A549 treated with Mapracorat at 1 μM for 4 hours (cell line): Measurements from ENCODE around the gene ARID3C. TPM values are rescaled to one million over a fixed set of nuclear protein-coding genes. Genes with fewer than 3 reads are reported as not detected.

Source experiments
- total RNA-seq: library from RNA; stranded (reverse); fragments of 200-300 nt; extraction: Qiagen RNA extraction; gene quantifications from 5 replicates; pipeline ENCODE4 v1.2.3, GENCODE V29; 2022

The ARID3C gene
- total RNA-seq, result 0.09 to 0.39 TPM (median 0.17 TPM) in 5 replicates

DNA sequence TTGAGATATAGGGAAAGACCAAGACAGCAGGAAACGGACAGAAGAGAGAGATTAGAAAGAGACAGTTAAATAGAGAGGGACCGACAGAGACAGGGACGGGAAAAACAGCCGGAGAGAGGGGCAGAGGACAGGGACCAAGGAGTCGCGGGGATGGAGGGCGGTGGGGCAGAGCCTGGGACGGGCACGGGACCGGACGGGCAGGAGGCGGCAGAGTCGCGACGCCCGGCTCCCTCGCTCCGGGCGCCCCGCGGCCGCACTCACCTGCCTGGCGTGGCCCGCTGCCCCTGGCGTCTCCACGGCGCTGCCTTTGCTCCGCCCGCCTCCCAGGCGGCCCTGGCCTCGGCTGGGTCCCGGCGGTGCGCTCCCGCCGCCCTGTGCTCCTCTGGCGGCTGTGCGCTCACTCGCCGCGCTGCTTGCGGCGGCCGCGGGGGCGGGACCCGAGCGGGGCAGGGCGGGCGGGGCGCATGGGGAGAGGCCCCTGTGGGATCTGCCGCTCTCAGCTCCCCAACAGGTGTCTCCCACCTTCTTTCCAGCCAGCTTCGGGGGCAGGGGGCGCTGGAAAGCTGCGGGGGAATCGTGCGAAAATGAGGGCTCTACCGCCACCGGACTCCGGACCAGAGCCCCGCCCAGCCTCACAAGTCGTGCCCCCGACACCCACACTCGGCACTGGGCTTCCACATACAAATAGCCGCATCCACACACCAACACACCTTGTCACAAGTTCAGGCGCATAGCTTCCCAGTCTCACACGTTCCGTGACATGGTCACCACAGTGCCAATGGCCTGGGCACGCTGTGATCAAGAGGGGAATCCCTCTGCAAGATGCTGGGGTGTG lies at the start of gene ARID3C:
TSS of gene ARID3C (minus strand) at position 411 of the 835 bp plus-strand sequence. CDS start 1,052 bp downstream, outside the sequence.

DNA sequence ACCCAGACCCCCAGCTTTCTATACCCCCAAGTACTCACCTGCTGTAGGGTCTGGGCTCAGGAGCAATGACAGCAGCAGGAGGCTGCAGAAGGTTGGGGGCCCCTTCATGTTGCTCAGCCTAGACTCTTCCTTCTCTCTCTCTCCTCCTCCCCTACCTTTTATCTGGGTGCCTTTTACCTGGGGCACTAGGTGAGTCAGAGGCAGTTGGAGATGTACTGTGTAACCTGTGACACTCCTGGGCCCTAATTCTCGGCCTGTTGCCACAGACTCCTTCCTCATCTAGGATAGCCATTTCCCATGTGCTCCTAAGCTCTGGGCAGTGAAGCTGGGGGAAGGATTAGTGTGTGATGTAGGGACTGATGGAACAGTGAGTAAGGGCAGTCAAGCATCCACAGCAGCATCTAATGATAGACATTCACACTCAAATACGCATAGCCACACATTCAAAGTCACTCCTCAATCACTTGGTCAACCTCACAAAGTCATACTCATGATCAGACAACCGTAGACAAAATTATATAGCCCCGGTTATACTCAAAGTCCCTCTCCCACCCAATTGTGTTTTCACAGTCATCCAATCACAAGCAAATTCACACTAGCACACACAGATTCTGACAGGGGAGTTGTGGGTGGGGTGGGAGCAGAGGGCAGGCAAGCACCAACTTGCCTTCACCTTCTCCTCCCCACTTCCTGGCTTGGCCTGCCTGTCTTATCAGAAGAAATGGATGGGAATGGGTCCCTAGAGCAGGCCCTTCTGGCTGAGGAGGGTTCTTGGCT lies 33.8 kb upstream of the ARID3C start, which contains the start of gene CCL27:
TSS of gene CCL27 (minus strand) at position 132 of the 777 bp plus-strand sequence. CDS start at position 108, 24 bp downstream.

GRCh38 chr9:34651876-34652601 lies 23.2 kb upstream of the ARID3C start, which contains the start of gene IL11RA:
IL11RA (plus strand) TSS chr9:34652185; CDS start chr9:34655218, 3,033 bp downstream.

GRCh38 chr9:34646211-34647083 lies 17.6 kb upstream of the ARID3C start, which contains the start of gene GALT:
GALT (plus strand) TSS chr9:34646675; CDS start chr9:34646705, 30 bp downstream.

DNA sequence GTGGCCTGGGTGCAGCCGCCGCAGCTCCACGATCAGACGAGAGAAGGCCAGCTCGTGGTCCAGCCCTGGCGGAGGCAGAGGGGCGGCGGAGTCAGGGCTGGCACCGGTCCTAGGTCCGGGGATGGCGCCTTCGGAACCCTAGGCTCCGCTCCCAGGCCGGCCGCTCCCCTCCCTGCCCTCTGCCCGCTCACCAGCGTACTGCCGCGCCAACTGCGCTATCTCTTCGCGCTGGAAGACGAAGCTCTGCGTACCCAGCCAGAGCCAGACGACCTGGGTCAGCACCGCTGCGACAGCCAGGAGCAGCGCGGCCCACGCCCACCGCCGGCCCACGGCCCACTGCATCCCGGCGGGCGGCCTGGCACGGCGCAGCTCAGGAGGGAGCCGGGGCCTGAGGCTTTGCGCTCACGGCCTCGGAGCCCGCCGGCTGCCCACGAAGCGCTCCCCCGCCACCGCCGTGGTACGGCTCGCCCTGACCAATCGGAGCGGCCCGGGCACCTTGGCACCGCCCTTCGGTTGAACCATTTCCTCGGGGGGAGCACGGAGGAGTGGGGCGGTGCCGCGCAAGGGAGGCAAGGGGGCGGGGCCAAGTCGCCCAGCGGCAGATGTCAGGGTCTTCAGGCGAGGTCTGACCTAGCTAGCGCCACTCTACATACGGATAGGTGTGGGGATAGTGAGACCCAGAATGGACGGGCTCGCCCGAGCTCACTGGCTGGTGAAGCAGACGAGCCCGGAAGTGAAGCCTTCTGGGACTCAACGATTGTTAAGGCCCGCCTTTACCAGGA lies 8.7 kb upstream of the ARID3C start, which contains the start of gene SIGMAR1:
TSS of gene SIGMAR1 (minus strand) at position 432 of the 782 bp plus-strand sequence. CDS start at position 342, 90 bp downstream.

DNA sequence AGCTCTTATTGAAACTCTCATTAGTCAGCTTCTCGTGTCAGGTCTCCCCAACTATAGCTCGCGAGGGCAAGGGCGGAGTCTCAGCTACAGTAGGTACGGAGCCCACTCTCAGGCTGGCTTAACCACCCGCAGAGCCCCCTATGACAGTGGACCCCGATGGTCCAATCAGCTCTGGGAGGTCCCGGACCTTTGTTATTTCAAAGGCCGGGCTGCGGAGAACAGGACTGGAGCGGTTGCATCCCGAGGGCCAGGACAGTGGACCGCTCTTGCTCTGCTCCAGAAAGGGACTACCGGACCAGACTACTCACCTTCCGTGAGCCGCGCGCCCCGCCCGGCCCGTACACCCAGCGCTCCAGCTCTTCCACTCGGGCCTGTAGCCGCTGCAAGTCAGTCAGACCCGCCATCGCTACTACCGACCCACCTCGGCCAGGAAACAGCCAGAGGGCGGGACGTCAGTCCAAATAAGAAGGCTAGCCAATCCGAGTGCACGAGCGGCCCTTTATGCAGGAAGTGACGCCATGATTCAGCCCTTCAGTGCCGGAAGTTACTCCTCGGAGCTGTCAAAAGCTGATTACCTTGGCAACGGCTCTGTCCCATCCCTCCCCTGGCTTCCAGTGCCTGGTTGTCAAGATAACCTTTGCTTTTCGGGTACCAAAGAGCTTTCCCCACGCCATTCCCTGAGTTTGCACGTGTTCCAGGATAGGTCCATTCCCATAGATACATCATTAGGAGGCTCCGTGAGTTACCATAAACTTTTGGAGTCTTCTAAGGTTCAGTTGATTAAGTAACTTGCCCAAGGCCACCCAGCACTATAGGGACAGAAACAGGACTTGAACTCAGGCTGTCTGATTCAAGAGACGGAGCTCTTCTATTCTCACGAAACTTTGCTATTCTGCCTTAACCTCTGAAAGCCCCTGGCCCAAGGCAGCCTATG lies 8.5 kb downstream of the ARID3C start, which contains the start of gene DCTN3:
TSS of gene DCTN3 (minus strand) at position 435 of the 934 bp plus-strand sequence. CDS start at position 404, 31 bp downstream.

DNA sequence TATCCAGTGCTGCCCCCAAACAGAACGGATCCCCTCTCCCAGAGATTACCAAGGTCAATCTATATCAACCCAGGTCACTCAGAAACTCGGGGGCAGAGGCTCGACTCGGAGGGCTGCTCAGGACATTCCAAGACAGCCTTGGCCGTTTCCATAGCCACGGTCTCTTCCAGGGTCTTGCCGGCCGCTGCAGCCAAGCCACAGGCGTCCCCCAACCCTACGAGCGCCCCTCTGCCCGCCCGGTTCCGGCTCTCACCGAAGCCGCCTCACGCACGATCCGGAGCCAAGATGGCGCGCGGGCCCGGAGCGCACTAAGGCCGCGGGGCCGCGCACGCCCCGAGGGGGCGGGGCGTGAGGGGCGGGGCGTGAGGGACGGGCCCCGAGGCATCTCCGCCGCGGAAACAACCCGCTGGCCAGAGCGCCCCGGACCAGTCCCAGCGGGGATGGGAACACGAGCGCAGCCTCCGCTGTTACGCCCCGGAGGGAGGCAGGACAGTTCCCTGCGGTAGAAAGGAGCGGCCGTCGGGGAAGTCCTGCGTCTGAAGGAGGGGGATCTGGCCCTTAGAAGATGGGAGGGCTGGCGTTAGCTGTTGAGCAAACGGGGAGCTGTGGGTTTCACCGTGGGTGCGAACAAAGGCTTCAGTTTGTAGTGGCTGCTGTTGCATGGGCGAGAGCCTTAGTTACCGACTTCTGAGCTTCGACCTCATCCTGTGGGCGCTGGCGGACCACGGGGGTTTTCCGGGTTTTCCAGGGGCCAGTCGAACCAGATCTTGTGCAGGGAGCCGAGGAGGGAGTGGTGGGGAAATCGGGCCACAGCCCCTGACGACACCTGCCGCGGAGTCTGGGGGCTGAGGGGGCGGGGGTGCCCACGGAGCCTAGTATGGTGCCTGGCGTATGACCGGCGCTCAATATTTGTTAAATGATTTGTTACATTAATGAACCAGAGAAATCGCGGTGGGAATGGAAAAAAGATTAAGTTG lies 16.8 kb downstream of the ARID3C start, which contains the start of gene RPP25L:
TSS of gene RPP25L (minus strand) at position 287 of the 977 bp plus-strand sequence. CDS start 801 bp downstream, outside the sequence.

DNA sequence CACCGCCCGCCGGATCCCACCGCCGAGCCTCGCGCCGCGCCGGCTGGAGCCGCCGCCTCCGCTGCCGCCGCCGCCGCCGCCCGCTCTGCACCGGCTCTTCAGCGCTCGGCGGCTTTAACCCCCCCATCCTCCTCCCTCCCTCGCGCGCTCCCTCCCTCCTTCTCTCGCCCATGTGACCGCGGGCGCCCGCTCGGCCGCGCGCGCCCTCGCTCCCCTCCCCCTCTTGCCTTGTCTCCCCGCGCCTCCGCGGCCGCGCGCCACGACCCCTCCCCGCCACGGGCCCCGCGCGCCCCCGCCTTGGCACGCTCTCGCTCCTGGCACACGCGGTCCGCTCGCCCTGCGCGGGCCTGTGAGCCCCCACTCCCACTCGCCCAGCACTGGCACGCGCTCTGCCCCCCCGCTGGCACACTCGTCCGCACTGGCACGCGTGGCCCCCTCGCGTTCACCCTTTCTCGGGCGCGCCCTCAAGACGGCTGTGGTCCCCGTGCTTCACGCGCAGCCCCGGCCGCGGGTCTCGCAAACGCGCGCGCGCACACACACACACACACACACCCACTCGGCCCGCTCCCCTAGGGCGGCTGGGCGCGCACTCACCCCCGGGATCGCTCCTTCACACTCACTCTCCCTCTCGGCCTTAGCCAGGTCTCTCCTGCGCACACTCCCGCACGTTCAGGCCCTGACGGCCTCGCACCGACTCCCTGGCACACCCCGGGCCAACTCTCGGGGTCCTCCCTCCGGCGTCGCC lies 39.1 kb downstream of the ARID3C start, which contains the start of gene CNTFR:
TSS of gene CNTFR (minus strand) at position 89 of the 745 bp plus-strand sequence. CDS start 20,743 bp downstream, outside the sequence.

Other genes with a start within 250 kb of the ARID3C start
- 15.7 to 18.8 TPM (median 17.7 TPM) in 5 replicates for gene FAM219A, start 170.5 kb downstream of the ARID3C start, total RNA-seq
- gene DNAI1, start 170.3 kb downstream of the ARID3C start, total RNA-seq, result 0.23 to 0.64 TPM (median 0.45 TPM) in 4 of 5 replicates, not detected in the other
- 1.2 to 2.9 TPM (median 2.3 TPM) in 5 replicates for gene ENHO, start 106.1 kb downstream of the ARID3C start, total RNA-seq
- 0.13 to 0.15 TPM (median 0.14 TPM) in 3 of 5 replicates, not detected in the others for gene CNTFR, start 39.3 kb downstream of the ARID3C start, total RNA-seq
- gene RPP25L, start 17.0 kb downstream of the ARID3C start, total RNA-seq, result 40.2 to 46.0 TPM (median 43.4 TPM) in 5 replicates
- 105 to 114 TPM (median 111 TPM) in 5 replicates for gene DCTN3, start 8.6 kb downstream of the ARID3C start, total RNA-seq
- gene SIGMAR1, start 8.7 kb upstream of the ARID3C start, total RNA-seq, result 161 to 195 TPM (median 192 TPM) in 5 replicates
- 16.1 to 20.8 TPM (median 19.0 TPM) in 5 replicates for gene GALT, start 17.6 kb upstream of the ARID3C start, total RNA-seq
- gene IL11RA, start 23.1 kb upstream of the ARID3C start, total RNA-seq, result 4.7 to 8.1 TPM (median 6.3 TPM) in 5 replicates
- gene CCL27, start 33.6 kb upstream of the ARID3C start, total RNA-seq, result 0.28 TPM in 1 of 5 replicates, not detected in the others
- gene CCL19, start 62.2 kb upstream of the ARID3C start, total RNA-seq, result not detected in 5 replicates
- gene CCL21, start 81.1 kb upstream of the ARID3C start, total RNA-seq, result not detected in 5 replicates